HG03432 (cell line): ENCODE data around the gene AFAP1L2.
"Not testable (repeated sequence)": the region's sequence is repeated elsewhere in the genome, so short reads cannot be mapped to it uniquely, and the experiment has no call there.

Experiments used
- ATAC-seq: cut with Tn5 transposase; IDR thresholded peaks from one replicate; pipeline ENCODE4 v1.9.1; 2021; ENCODE audit warnings: mild to moderate bottlenecking, moderate library complexity; ENCODE audit not compliant: unreplicated experiment

The AFAP1L2 gene

GRCh38 chr10:114342976-114343375 lies 61.3 kb downstream of the AFAP1L2 start:
- no peak for ATAC-seq

GRCh38 chr10:114340816-114341215 lies 63.5 kb downstream of the AFAP1L2 start:
- no peak for ATAC-seq

DNA sequence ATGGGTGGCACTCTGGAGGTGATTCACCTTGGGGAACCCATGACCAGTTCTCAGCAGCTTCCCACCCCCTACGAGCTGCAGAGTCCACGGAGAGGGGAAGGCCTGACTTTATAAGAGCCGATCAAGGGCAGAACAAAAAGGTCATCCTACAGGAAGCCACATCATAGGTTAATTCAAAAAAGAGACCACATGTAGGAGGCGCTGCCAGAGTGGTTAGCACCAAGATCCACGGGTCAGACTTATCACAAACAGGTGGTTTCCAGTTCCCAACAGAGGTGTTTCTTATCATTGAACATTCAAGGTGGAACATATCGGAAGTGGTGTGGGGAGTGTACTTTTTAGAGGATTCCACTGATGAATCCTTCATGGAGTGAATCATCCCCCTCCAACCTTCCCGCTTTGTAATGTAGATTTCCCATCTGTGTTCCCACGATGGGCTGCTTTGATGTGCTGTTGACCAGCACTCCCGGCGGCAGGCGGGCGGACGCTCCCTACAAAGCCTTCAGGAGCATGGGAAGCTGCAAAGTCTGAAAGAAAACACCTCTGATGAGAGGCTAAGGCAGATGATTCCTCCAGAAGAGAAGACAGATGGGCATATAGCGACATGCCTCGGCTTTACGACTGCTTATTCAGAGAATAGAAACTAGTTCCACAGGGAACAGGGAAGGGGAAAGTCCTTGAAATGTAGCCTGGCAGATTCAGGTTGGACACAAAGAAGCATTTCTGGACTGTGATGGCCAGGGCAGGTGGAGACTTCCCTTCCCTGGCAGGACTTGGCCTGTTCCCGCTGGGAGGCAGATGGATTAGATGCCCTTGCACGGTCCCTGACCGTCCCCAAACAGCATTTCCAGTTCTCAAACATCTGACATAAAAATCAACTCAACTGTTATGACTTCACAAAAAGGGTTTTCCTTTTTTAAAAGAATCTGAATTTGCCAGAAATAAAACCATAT lies 66.5 kb downstream of the AFAP1L2 start:
- ATAC-seq, result no peak

GRCh38 chr10:114336823-114337509 lies 67.3 kb downstream of the AFAP1L2 start:
- no peak for ATAC-seq

DNA sequence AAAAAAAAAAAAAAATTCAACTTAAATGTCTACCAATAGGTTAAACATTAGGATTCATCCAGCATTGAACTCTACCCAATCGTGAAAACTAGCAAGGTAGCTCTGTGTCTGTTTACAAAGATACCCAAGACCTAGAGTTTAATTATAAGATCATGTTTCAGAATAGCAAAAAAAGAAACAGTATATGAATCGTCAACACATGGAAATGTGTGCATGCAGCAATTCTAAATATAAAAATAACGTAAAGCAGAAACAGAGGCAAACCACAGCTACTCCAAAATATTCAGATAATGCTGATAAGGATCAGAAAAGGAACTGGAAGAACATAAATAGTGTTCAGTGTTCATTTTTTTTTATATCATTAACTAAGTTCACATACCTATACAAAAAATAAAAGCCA lies 68.7 kb downstream of the AFAP1L2 start:
- ATAC-seq, result no peak

DNA sequence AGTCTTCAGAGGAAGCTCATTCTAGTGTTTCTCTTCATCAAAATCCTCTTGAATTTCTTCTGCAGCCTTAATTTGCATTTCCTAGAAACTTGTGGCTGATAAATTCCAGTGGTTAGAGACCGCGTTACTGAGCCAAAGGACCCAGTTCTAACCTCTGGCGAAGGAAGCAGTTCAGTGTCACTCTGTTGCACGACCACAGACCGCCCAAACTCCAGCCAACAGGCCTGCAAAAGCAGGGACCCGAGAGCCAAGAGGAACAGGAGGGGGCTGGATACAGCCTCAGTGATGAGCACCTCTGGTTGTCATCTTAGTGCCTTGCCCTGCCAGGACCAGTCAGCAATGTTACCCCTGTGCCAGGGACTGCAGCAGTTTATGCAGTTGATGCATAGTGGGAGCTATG lies 70.0 kb downstream of the AFAP1L2 start:
- no peak for ATAC-seq

DNA sequence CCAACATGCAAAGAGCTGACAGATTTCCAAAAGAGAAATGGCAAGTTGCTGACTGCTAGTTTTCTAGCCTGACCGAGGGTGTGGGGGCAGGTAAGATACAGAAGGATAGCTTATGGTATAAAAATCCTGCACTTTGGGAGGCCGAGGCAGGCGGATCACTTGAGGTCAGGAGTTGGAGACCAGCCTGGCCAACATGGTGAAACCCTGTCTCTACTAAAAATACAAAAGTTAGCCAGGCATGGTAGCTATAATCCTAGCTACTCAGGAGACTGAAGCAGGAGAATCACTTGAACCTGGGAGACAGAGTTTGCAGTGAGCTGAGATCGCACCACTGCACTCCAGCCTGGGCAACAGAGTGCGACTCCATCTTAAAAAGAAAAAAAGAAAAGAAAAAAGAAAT lies 70.9 kb downstream of the AFAP1L2 start:
- not testable (repeated sequence) for ATAC-seq

- no peak for ATAC-seq
Observed at GRCh38 chr10:114332301-114333192, 71.8 kb downstream of the AFAP1L2 start.

GRCh38 chr10:114329634-114330365 lies 74.5 kb downstream of the AFAP1L2 start:
- ATAC-seq, result no peak

DNA sequence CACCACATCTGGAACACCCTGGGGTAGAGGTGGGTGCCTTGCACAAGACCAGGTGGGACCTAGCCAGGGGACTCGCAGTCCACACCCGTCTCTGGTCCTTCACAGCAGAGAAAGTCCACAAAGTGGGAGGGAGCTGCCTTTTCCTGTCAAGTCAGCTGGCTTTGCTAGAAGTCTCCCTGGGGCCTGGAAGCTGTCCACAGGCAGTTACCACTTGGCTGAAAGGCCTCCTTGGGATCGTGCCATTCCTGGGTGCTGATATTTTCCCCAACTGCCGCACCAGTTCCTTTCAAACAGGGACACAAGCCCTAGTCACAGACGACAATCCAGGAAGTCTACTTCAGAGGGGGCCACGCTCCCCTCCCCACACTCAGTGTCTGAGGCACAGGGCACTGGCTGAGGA lies 75.4 kb downstream of the AFAP1L2 start:
- no peak for ATAC-seq

- no peak for ATAC-seq
Observed at GRCh38 chr10:114328441-114328812, 75.9 kb downstream of the AFAP1L2 start.

DNA sequence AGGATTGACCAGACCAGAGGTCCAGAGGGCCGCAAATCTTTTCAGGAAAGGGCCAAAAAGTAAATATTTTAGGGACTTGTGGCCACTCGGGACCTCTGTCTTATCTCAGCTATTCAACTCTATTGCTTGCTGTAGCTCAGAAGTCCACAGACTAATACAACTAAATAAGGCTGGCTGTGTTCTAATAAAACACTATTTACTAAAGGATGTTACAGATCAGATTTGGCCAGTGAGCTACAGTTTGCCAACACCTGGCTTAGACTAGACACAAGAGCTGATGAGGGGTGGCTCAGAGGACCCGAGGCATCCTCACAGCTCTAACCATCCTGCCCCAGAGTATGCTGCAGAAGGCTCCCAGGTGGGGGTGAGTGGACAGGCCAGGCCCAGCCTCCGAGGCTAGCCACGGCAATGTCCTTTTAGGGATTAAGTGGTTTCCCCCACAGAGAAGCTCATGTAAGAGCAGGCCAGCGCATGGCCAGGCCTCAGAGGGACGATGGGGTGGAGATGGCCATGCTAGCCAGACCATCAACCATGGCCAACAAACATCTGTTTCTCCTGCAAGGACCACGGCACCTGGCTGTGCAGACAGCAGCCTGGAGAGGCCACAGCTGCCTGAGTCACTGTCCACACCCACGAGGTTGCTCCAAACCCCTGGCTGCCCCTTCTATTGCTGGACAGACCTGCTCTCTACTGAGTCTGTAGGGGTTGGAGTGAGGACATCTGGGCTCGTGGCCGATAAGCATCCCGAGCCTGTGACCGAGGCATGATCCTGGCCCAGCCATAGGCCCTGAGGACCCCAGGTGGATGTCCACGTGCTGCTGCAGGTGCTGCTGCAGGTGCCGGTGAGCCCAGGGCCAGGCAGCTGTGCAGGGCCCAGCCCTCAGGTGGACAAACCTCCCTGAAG lies 76.5 kb downstream of the AFAP1L2 start:
- no peak for ATAC-seq

DNA sequence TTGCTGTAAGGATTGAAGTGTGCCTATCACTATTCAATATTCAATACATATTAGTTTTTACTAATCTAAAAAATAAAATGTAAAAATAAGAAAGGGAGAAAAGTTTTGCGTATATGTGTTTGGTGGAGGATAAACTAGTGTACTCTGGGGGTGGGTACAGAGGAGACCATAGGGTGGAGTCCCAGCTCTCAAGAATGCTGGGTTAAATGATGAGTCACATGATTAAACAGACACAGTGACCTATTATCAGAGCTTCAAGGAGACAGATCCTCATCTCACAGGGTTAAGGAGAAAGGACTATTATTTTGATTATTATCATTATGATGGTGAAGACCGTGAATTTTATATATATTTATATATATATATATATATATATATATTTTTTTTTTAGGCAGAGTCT lies 77.5 kb downstream of the AFAP1L2 start:
- ATAC-seq, result no peak

- no peak for ATAC-seq
Observed at GRCh38 chr10:114323023-114323422, 81.3 kb downstream of the AFAP1L2 start.

DNA sequence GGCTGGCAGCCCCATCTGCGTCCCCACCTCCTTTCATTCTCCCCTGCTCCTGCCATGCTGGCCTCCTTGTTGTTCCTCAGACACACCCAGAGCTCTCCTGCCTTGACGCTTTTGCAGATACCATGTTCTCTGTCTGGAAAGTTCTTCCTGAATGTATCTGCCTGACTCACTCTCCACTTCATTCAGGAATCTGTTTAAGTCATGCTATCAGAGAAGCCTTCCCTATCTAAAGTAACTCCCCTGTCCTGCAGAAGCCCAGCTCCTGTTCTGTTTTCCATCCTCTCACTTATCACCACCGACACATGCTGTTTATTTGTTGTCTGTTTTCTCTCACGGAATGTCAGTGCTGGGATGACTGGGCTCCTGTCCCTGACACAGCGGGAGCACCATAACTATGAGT lies 82.0 kb downstream of the AFAP1L2 start:
- ATAC-seq, result no peak

GRCh38 chr10:114320249-114321116 lies 83.8 kb downstream of the AFAP1L2 start:
- ATAC-seq, result no peak

- no peak for ATAC-seq
Observed at GRCh38 chr10:114319406-114320248, 84.7 kb downstream of the AFAP1L2 start.

DNA sequence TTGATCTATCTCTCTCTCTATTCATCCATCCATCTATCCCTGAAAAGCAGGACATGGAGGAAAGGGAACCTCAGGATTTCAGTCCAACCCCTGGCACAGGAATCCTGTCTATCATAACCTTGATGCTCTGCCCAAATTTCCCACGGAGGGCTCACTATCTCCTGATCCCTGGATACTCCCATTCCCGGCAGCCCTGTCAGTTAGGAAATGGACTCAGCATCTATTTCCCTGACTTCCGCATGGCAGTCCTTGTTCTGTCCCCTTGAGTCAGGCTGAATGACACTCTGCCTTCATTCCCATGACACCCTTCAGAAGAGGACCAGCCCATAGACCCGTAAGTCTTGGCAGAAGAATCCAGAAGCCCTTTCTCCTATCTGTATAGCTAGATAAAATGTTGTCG lies 87.6 kb downstream of the AFAP1L2 start:
- ATAC-seq, result no peak
